ENCODE data around the gene NPAP1. TPM values are rescaled to one million over a fixed set of nuclear protein-coding genes. Genes with fewer than 3 reads are reported as not detected.
A peak's percentile ranks its signal among the peaks of the same experiment; 100 is the strongest.
"Not testable (repeated sequence)": the region's sequence is repeated elsewhere in the genome, so short reads cannot be mapped to it uniquely, and the experiment has no call there.

NPAP1 gene
- not detected in 2 replicates for total RNA-seq (2014; rRNA removed; shearing (Covaris generic))
- polyA plus RNA-seq (2015; cell fraction: cytosol; rRNA removed) = not detected in 2 replicates
- 0.05 TPM in 1 of 2 replicates, not detected in the other for polyA plus RNA-seq (2015; cell fraction: nucleus; rRNA removed)

- DNase-seq (ENCODE audit: low read depth) = no peak
Observed at GRCh38 chr15:24675332-24676144, at the start of gene NPAP1. Gene NPAP1, plus strand, starts transcription at chr15:24675775. Its CDS starts 93 bp downstream, at chr15:24675868.

DNA sequence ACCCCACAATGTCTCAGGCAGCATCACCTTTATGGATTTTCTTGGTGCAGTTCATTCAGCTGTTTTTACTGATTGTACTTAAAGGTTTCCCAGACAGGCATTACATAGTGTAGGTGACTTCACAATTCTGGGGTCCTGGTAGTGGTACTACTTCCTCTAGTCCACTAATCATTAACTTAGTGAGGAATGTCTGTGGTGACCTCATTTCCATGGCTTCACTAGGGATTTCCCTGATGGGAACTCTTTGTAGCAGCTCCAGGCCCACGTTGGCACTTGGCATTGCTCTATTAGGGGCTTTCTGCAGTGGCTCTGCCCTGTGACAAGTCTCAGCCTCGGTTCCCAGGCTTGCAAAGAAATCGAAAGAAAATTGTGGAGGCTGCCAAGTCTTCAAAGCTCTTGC, 48.1 kb upstream of the NPAP1 start:
- DNase-seq (ENCODE audit: low read depth) = no peak

DNA sequence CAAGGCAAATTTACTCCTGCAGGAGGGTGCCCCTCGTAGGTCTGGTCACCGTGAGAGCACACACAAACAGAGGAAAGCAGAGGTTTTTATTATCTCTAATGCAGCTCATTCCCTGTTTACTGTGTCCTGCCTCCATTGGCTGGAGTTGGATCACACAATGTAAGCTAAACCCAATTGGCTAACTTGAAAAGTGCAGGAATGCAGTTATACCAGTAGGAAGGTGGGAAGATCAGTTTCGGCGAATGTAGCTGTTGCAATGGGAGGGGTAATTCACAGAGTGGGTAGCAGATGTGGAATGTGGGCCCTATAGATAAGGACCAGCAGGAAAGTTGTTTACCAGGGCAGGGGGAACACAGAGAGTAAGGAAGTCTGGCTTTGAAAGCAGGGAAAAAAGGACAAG, 42.5 kb upstream of the NPAP1 start:
- no peak for DNase-seq (ENCODE audit: low read depth)

- DNase-seq (ENCODE audit: low read depth) = not testable (repeated sequence)
Observed at GRCh38 chr15:24639412-24639811, 36.2 kb upstream of the NPAP1 start.

DNA sequence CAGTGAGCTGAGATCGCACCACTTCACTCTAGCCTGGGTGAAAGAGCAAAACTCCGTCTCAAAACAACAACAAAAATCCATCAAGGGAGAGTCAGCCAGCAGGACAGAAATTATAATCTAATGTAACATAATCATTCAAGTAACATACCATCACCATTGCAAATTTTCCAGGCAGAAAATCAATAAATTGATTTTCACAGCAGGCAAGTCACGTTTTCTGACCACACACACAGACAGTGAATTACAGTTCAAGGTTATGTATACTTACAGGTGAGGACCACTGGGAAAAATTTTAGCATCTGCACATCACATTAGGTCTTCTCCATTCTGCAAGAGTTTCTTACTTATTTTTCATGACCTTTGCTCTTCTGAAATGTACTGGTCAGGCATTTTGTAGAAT, 29.9 kb upstream of the NPAP1 start:
- no peak for DNase-seq (ENCODE audit: low read depth)

- DNase-seq (ENCODE audit: low read depth) = no peak
Observed at GRCh38 chr15:24659622-24660021, 16.0 kb upstream of the NPAP1 start.

DNA sequence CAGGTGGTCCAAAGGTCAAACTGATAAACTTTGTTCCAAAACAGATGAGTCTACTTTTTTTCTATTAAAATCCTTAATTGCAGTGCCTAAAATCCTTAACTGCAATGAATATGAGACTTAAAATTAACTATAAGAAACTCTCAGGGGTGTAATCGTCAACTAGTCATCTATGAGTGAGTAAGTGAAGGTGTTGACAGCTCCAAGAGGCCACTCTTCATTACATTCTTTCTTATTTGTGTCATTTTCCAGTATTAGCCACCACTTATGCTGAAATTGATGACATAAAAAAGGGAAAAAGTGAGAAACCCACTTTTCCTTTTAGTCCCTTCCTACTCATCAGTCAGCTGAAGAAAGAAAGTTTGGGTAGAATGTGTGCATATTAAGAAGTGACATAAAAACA, 12.6 kb upstream of the NPAP1 start:
- no peak for DNase-seq (ENCODE audit: low read depth)

DNA sequence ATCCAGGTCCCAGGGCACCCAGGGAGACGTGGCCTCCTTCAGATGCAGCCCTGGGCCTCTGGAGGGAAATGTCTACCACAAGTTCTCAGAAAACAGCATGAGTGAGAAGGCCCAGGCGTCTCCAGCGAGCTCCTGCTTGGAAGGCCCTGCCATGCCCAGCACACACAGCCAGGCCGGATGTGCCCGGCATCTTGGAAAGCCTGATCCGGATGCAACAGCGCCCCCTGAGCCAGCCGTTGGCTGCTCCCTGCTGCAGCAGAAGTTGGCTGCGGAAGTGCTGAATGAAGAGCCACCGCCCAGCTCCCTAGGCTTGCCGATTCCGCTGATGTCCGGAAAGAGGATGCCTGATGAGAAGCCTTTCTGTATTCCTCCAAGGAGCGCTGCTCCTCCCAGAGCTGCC, 856 bp downstream of the NPAP1 start:
- peak; percentile 13 for DNase-seq (ENCODE audit: low read depth)

GRCh38 chr15:24678485-24678884, 2.9 kb downstream of the NPAP1 start:
- DNase-seq (ENCODE audit: low read depth) = no peak

GRCh38 chr15:24682002-24682401, 6.4 kb downstream of the NPAP1 start:
- DNase-seq (ENCODE audit: low read depth) = no peak

DNA sequence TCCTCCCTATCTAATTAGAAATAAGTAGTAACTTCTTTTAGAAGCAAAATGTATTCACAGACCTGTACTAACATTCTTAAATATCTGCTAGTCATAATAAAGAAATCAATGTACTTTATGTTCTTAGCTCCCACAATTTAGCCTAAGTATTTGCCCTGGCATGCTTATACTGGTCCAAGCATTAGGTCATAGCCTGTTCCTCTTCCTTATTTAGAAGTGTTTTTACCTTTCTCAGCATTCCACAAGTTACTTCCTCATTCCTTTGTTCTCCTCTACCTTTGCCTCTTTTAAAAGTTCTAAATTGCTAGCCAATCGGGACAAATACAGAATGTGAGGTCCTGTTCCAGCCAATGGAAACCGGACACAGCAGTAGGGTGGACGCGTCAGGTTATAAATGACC, 7.3 kb downstream of the NPAP1 start:
- not testable (repeated sequence) for DNase-seq (ENCODE audit: low read depth)

DNA sequence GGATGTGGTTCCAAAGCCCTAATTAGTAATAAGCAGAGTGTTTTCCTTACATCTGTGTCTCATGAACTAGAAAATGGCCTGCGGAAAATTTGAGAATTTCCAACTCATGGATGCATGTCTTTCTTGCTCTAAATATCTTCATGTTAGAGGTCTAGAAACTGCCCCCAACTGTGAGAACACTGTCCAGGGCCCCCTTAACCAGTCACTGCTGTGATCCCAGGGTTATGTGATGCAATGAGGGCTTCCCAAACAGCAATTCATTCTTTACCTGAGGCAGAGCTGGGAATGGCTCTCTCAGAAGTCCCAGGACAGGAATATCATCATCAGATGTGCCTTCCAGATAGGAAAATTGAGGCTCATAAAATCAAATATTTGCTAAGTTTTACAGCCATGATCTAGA, 8.2 kb downstream of the NPAP1 start:
- no peak for DNase-seq (ENCODE audit: low read depth)

DNA sequence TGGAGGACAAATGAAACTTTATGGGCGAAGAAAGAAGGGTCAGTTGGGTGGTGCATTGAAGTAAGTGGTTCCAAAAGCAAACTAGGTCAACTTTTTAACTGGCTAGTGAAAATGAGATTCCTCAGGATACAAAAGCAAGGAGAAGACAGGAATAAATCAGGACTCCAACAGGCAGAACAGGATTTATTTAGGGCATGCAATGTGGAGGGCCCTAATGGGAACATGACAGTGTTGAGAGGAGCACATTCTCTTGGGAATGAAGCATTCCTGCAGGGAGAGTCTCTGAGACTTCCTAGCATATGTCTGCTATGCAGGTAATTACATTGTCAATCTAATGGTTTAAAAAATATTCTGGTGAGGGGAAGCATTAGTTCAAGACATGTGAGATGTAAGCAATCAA, 8.7 kb downstream of the NPAP1 start:
- DNase-seq (ENCODE audit: low read depth) = no peak

DNA sequence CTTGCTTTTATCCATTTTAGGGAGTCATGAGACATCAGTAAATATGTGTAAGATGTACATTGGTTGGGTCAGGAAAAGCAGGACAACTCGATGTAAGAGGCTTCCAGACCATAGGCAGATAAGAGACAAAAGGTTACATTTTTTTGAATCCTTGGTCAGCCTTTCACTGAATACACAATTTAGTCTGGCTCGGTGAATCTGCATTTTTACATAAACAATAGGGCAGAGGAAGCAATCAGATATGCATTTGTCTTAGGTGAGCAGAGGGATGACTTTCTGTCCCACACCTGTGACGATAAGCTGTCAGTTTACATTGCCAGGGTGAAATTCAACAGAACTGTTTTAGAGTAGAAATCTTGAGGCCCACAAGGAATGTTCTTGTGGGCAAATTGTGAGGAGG, 20.6 kb downstream of the NPAP1 start:
- DNase-seq (ENCODE audit: low read depth) = no peak

- DNase-seq (ENCODE audit: low read depth) = no peak
Observed at GRCh38 chr15:24696842-24697241, 21.3 kb downstream of the NPAP1 start.

GRCh38 chr15:24718289-24719082, 42.9 kb downstream of the NPAP1 start:
- DNase-seq (ENCODE audit: low read depth) = no peak

DNA sequence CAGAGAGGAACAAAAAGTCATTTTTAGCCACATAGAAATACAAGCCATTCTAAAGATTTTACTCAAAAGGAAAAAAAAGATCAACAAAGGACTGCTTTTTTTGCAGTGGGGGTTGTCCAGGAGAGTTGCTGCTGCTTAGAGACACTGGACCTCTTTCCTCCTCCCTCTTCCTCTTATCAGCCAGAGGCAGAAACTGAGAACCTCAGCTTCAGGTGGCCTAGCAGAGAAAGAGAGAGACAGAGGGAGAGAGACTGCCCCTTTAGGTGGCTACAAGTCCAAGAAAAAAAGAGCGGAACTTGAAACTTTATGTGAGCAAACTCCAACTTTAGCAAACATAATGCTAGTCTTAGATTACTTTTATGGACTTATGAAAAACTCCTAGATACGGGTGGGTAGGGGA, 54.2 kb downstream of the NPAP1 start:
- no peak for DNase-seq (ENCODE audit: low read depth)

Data from HT1080 (cell line).